T-helper 22 cell (primary cell): ENCODE results near the gene VTI1A.

Experiments used
- DNase-seq: peaks from one replicate; pipeline ENCODE4 v3.0.0-alpha.2; 2020; ENCODE audit warnings: low read depth

The VTI1A gene

DNA sequence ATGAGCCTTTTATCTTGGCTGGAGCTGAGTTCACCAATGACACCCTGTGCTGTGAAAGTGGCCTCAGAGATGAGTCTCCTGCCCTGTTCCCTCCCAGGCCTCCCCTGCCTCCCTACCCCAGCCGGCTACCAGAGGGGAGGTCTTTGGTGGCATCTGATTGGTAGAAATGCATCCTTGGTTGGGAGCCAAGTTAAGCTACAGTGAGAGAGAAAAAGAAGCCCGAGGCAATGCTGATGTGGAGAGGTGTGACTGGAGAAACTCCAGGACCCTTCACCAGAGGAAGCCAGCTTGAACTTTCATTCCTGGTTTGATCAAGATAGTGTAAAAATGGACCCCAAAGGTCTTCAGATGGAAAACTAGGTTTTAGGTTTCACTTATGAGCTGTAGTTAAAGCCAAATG, 311.9 kb downstream of the VTI1A start:
- no peak for DNase-seq

DNA sequence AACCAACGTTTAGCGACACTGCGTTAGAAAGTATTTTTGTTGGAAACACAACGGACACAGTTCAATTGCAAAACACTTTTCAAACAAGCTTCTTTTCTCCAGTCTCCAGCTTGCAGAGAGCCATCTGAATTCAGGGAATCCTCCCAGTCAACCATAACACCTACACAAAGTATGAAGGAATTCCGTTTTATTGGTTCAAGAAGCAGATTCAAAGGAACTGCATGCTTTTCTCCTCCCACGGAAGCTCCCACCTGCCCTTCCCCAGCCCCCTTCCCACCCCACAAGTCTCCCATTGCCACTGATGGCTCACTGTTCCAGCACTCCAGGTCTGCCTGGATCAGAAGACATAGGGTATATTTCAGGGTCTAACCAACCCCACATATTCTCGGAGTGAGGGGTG, 312.5 kb downstream of the VTI1A start:
- no peak for DNase-seq

DNA sequence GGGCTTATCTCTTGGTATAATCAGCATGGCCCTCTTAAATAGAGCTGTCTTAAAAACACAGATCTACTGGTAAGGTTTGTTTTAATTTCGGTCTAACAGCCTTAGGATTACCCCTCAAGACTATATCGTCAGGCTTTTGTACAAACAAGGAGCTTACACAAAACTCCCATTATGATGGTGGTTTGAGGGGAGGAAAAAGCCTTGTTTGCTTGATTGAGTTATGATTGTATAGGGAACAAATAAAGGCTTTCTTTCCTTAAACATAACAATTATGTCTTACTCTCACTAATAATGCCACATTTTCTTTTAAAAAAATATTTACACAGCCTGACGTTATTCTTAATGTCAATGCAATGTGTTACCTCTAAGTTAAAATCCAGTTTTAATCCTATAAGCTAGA, 314.2 kb downstream of the VTI1A start:
- DNase-seq, result no peak

DNA sequence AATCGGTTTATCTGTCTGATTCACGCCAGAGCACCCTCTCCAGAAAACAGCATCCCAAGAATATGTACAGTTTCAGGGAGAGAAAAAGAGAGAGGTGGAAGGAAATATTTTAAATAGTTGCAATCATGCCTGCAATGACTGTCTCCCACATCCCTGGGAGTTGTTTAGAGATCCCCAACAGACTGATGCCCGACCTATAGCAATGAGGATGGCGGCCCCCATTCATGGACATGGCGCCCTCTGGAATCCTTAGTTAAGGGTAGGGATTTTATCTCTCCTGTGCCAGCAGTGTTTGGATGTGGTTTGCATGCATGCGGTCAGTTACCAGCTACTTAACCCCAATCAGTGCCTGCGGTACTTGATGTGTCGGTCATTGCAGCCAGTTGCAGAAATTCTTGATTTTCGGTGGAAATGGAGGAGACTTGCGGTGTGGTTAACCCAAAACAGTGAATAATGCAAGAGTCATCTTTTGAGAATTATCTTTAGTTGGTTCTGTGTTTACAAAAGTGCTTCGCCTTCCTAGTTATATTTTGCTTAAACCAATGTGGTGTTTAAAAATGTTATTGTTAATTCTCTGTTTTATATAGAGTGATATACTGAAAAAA, 317.0 kb downstream of the VTI1A start:
- no peak for DNase-seq

DNA sequence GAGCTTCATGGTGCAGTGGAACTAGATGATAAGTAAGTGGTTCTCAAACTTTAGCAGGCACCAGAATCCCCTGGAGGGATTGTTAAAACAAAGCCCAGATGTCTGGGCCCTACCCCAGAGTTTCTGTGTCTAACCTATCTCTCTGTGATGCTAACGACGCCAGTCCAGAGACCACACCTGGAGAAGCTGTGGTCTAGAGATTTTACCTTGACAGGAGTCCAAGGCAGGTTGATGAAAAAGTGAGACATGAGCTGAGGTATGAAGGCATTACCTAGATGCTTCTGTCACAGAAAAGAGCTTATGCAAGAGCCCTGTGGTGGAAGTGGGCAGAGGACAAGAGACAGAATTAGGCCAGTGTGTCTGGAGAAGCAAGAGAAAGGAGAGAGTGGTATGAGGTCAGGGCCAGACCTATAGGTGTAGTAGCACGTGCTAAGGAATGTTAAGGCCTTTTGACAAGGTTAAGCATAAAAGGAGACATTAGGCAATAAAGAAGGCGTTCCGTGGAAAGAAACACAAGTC, 318.8 kb downstream of the VTI1A start:
- no peak for DNase-seq

DNA sequence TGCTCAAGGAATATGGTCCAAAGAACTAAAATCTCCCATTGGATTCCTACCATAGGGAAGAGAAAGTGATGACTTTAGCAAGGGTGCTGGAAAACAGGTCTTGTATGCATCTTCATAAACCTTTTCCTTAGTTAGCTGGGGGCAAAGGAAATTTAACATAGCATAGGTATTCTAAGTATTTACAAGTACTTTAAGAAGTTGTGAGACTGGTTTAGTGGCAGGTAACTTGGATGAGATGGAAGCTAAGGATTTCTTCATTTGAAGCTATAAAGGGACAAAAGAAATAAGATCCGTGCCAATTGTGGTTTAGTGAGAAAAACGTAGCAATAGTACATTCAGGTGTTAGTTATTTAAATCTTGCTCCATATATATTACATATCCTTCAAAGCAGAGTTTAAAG, 319.6 kb downstream of the VTI1A start:
- no peak for DNase-seq

DNA sequence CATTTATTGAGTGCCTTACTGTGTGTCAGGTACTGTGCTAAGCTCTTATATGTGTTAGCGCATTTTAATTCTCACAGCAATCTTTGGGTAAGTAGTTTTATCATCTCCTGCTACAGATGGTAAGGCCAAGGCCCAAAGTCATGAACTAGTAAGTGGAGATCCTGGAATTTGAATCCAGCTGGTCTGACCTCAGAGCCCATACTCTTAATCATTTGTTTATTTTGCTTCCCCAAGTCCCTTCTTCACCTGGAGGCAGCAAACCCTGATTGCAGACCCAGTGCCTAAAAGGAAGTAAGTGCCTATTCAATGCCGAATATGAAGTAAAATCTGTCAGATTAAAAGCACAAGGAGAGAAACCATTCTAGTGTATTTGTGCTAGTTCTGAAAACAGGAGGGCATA, 320.1 kb downstream of the VTI1A start:
- no peak for DNase-seq

DNA sequence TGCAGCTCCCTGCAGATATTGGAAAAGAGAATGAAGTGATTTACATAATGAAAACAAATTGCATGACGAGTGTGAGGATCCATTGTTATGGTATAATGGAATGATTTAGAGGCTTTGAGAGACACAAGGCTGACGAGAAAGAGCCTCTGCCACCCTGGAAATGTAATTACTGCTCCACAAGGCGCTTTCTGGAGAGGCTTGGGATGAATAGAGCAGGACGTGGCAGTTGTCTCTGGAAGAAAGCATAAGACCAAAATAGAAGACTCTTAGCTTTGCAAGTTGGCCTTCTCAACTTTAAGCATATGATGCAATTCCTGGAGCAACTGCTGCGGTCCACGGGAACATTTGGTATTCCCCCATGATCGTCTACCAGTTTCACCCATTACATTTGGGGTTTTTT, 321.1 kb downstream of the VTI1A start:
- no peak for DNase-seq

DNA sequence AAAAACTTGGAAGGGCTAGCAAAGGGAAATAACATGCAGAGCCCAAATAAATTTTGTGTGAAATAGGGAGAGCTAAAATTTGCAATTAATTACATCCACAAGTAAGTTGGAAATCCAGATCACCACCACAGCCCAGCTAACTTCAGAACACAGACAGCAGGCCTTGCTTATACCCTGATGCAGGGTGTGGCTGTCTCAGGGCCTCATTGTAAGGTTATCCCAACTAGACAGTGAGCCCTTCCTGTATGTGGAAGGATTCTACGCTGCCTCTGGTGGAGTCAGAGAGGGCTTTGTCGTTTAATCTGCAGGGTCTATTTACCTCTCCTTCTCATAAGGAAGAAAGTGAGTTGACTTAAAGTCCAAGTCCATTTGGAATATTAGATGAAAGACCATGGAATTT, 322.1 kb downstream of the VTI1A start:
- no peak for DNase-seq

DNA sequence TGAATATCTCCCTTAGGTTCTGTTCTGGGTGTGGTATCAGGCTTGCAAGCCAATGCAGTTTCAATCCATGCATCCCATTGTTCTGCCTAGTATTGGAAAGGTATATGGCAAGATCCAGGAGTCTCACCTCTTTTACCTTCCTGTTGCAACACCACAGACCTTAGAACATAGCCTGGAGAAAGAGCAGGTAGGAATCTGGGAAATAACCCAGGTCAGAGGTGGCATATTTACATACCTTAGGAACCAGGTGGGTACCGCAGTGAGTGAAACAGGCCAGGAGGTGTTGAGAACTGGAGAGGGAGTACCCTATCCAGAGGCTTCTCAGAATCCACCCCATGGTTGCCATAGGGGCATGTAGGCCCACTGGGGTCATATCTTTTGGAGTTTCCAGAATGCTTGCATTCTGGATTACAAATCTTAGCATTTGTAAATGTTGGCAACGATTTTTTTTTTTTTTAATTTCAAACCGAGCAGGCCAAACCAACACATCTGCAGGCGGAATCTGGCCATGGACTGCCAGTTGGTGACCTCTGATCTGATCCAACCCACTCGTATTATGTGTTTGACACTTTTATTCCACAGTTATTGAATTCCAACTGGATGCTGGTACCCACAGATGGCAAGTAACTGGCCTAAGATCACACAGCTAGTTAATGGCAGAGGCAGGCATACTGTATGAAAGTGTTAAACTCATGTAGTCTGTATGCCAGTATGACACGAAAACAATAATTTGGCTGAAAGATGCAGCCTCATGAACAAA, 322.8 kb downstream of the VTI1A start:
- DNase-seq, result no peak

DNA sequence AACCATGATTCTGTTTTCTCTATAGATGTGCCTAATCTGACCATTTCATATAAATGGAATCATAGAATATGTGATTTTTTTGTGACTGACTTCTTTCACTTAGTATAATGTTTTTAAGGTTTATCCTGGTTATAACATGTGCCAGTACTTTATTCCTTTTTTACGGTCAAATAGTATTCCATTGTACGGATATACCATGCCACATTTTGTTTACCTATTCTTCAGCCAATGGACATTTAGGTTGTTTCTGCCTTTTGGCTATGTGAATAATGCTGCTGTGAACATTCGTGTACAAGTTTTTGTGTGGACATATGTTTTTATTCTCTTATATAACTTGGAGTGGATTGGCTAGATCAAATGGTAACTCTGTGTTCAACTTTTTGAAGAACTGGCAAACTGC, 324.7 kb downstream of the VTI1A start:
- DNase-seq, result no peak

DNA sequence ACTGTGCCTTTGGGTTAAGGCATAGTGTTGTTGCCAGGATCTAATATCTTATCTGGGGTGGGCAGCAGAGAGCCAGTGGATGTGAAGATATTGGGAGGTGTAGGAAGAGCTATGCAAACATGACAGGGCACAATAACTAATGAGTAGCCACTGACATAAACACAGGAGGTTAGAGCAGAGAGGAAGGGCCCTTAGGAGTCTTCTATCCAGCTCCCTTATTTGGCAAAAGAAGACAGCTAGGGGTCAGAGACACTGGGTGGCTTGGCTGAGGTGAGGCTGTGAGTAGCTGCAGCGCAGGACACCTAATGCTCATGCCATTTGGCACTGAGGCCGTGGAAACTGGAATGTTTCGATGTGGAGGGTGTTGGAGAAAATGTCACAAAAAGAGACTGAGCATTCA, 326.8 kb downstream of the VTI1A start:
- no peak for DNase-seq

DNA sequence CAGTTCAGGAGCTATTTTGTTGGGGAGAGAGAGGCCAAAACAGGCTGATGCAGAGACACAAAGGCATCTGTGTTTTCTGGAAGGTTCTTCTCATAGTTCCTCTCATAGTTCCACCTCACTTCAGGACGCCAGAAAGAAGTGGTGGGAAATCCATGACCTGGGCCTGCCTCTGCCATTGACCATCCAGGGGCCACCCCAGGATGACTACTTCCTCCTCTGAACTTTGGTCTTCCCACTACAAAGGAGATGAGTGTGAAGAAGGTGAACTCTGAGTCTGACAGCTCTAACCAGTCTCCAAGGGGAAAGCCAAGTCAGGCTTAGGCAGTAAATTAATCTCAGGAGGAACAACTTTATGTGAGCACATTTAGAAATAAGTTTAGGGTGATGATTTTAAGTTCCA, 327.2 kb downstream of the VTI1A start:
- DNase-seq, result no peak

DNA sequence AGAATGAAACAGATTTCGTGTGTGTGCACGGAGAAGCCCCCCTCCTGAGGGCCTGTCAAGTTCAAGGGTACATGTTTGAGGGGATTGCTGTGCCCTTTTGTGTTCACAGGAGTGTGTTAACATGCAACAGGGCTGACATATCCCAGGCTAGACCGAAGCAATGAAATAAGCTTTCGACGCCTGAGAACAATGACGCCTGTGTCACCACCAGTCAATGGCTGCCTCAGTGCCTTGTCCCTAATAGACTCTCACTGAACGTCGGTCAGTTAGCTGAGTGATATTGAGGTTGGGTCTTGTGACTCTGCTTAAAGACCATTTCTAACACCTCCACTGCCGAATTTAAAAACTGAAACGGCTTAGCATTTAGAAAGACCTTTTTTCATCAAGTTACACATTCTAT, 327.8 kb downstream of the VTI1A start:
- DNase-seq, result no peak

DNA sequence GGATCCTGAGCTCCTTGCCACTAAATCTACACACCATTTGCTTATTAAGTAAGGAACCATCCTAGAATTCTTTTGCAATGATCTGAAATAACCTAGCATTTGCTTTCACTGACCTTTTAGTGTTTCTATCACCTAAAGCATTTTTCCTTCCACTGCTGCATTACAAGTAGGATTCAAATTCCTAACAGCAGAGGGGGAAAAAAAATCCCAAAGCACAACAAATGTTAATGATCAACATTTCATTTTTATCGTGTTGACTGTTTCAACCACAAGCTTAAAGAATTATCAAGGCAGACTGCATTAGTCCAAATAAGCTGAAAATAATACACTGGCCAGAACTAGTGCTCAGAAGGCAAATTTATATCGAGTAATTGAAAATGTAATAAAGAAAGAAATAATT, 328.4 kb downstream of the VTI1A start:
- DNase-seq, result no peak

DNA sequence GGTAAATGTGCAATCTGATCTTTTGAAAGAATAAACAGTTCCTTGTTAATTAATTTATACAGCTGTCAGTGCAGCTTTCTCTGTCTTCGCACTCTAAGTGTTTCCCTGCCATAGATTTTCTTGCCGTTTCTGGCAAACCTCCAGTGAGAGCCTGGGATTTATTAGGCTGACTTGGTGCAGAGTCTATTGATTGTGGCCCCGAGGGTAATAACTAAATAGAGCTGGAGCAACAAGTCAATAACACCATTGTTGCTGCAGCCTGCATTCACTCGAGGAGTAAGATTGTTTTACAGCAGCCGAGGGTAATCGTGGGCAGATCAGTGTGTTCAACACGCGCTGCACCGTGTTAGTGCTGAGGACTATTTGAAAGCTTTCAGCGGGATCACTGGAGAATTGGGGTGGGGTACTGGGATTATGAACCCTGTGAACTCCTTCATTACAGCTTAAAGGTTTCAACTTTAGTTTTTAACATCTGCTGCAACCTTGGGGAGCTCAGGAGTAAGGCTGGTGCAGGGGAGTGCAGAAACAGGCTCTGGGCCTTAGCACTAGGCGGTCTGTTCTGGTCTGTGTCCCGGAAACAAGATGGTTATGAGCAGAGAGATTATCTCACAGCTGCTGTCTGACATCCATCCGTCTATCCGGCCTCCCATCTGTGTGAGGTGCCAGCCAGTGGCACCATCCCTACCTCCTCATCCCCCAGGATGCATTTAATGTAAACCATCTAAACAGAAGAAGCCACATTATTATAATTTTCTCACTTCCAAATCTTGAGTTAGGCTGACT, 329.1 kb downstream of the VTI1A start:
- no peak for DNase-seq

DNA sequence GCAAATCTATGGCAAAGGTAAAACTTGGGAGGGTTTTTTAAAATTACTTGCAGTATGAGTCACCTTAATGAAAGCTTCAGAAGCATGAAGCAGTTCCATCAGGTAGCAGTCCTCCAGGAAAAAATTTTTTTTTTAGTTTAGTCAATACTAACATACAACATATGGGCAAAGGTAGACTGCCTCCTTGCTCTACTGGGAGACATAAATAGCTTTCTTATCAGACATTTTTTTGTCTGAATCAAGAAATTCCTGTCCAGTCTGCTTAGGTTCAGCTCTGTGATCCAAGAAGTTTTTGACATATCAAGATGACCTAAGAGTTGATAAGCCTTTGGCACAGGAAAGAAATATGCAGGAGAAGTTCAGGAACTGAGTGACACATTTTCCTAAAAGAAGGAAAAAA, 331.6 kb downstream of the VTI1A start:
- DNase-seq, result no peak

DNA sequence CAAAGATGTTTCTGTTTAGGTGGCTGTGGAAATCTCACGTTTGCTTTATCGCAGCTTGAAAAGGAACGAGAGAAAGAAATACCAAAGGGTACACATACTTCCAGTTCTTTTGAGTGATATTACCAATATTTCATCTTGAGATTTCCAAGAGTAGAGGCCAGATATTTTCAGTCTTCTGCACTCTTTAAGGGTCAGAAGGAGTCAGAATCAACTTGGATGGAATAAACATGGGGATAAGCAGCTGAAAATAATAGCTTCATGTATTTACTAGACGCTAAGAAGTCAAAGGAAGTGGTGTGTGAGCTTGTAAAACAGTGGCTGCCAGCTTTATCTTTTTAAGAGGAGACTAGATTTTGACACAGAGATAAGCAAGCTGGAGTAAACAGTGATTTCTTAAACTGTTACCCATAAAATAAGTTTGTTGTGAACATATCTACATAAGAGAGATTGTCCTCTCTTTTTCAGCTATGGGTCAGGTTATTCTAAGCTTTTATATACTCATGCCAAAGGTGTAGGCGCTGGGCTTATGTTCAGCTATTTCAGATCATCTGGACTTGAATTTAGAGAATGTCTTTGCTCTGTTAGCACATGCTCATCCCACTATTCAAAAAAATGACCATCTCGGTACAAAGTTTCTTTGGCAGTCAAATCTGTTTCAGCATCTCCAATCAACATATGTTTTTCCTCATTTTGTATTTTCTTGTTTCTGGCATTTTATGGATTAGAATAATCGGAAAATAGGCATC, 332.2 kb downstream of the VTI1A start:
- no peak for DNase-seq

DNA sequence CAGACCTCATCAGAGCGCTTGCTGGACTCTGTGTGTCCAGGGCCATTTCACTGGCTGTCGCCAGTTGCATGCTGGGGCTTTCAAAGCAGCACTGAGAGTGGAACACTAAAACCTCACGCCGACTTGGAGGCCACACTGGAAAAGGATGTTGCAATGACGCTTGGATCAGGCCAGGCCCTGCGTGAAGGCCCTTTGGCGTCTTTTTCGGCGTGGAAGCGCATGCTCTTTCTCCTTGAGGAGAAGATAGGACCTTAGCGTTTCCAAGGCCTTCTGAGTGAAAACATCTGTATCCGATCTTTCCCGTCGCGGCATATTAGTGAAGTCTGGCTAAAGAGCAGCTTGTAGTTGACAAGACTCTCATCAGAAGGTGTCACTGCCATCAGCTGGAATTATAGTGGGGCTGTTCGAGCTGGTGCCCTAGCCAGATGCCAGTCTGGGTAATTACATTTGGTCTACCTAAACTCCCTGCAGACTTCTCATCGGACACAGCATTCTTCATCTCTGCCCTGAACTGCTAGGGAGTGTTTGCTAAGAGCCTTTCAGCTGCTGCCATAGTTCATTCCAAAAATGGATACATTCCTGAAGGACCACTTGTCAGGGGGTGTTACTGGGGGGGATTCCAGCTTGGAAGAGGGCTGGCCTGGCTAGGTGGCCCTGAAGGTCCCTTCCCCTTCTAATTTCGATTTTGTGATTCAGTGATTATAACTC, 335.3 kb downstream of the VTI1A start:
- DNase-seq, result no peak

DNA sequence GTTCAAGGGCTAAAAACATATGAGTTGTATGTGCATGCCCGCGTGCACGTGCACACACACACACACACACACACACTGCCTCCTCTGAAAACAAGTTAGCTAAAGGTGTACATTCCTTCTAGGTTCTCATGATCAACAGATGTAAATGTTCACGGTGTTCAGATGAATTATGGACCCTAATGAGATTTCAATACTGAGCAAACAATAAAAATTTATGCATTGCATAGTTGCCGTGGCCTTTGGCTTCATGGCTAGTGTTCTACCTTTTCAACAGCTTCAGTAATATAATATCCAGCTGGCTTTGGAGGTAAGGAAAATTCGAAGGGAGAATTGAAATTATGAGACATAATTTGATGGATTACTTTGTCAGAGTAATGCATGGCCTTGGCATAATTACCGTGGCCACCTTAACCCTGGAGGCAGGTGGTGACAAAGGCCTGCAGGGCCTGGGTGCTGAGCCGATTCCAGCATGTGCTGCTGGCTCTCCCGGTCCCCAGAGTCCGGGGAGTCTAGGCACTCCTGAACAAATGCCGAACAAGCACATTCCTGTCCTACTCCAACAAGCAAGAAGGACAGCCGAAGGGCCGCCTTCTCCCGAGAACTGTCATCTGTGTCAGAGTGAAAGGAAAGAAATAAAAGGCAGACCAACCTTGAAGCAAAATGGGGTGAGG, 336.5 kb downstream of the VTI1A start:
- no peak for DNase-seq

DNA sequence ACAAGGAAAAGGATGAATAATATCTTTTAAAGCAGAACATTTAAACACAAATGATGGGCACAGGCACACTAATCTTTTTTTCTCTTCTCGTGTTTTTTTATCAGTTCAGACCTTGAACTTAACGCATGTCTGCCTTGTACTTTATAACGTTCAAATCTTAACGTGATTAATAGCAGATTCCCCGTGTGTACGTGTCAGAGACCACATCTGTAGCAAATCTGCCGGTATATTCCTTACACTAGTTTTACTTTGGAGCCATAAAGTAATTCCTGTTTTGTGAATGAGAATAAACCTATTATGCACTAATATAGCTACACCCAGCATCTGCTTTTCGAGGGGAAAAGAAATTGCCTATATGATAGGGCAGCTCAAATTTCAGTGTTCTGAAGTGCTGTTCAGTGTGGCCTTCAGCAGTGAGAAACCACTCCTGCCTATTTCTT, 337.0 kb downstream of the VTI1A start:
- DNase-seq, result no peak
